ENCODE measurements around the gene NOD1. TPM values are rescaled to one million over a fixed set of nuclear protein-coding genes. Genes with fewer than 3 reads are reported as not detected.

Gene NOD1
- total and polyA plus RNA-seq, 8 donors: 1.9 to 9.9 (median 3.3) TPM

GRCh38 chr7:30472784-30473775, 5.5 kb downstream of the NOD1 start:
- DNase-seq: no peak
- intact Hi-C loops (cut with DNase I): no loop called here
- H3K27ac ChIP-seq: no peak overlapping the region
- no peaks in the 10 kb centered on the region for H3K36me3 ChIP-seq
- peaks cover 5 to 22% (median 11%) of the 10 kb centered on the region in 3 donors for H3K4me1 ChIP-seq
- 70 to 74% methylated on average over 4 of the region's 4 CpGs for WGBS, 2 donors
- FAIRE-seq: no peak
- no peak for TF ChIP-seq CTCF (IDR thresholded peaks at IDR 0.05)
- no peaks in the 10 kb centered on the region for H3K9me3 ChIP-seq
- ATAC-seq: no peak
- no peak overlapping the region for H3K4me3 ChIP-seq
- H3K27me3 ChIP-seq: no peaks in the 10 kb centered on the region

- no peaks in the 10 kb centered on the region for H3K36me3 ChIP-seq
- intact Hi-C loops (cut with DNase I): no loop called here
- no peak for FAIRE-seq
- no peak overlapping the region for H3K4me3 ChIP-seq
- H3K4me1 ChIP-seq: peaks cover 5 to 22% (median 11%) of the 10 kb centered on the region in 3 donors
- no peaks in the 10 kb centered on the region for H3K9me3 ChIP-seq
- TF ChIP-seq CTCF (IDR thresholded peaks at IDR 0.05): no peak
- no peaks in the 10 kb centered on the region for H3K27me3 ChIP-seq
- no peak overlapping the region for H3K27ac ChIP-seq
- no peak for DNase-seq
- WGBS, 2 donors: 73 to 81% methylated on average over 4 of the region's 4 CpGs
- no peak for ATAC-seq
Measured at GRCh38 chr7:30472081-30472783, 6.4 kb downstream of the NOD1 start.

GRCh38 chr7:30471205-30471604, 7.4 kb downstream of the NOD1 start:
- Histone ChIP-seq H3K4me3 (no peak overlapping the region), H3K4me1 (peaks cover 5 to 20% (median 11%) of the 10 kb centered on the region in 3 donors), H3K27ac (peak overlapping the region in 2 of 4 donors; percentile 51 to 66), H3K36me3 (no peaks in the 10 kb centered on the region), H3K27me3 (no peaks in the 10 kb centered on the region), H3K9me3 (no peaks in the 10 kb centered on the region)
- FAIRE-seq (no peak), DNase-seq (no peak), ATAC-seq (peak in 3 of 4 donors; percentile 2 to 6 (median 2))
- no peak for TF ChIP-seq CTCF (IDR thresholded peaks at IDR 0.05)
- intact Hi-C loops (cut with DNase I): no loop called here
- 64 to 78% methylated on average over 2 of the region's 2 CpGs for WGBS, 2 donors

GRCh38 chr7:30470771-30471170, 7.8 kb downstream of the NOD1 start:
- peak; percentile 65 for FAIRE-seq
- intact Hi-C loops (cut with DNase I): no loop called here
- Histone ChIP-seq H3K27me3 (no peaks in the 10 kb centered on the region), H3K4me3 (no peak overlapping the region), H3K27ac (peak overlapping the region in 2 of 4 donors; percentile 51 to 66), H3K4me1 (peaks cover 5 to 18% (median 11%) of the 10 kb centered on the region in 3 donors), H3K36me3 (no peaks in the 10 kb centered on the region), H3K9me3 (no peaks in the 10 kb centered on the region)
- peak in 3 of 4 donors; percentile 31 to 47 (median 38) for ATAC-seq
- WGBS, 2 donors: 36 to 40% methylated on average over 6 of the region's 6 CpGs
- no peak for TF ChIP-seq CTCF (IDR thresholded peaks at IDR 0.05)
- no peak for DNase-seq

Measured in pancreas (tissue), 10 donors.